ENCODE results near the gene HCFC2.

Gene HCFC2

GRCh38 chr12:104137001-104137901 lies 72.9 kb downstream of the HCFC2 start:
- H3K9me3 ChIP-seq (ENCODE audit: control insufficient read depth, insufficient read depth, low read depth, low read length) = no peaks in the 10 kb centered on the region
- H3K27ac ChIP-seq (ENCODE audit: low read depth, low read length) = peak overlapping the region; percentile 64
- H3K4me1 ChIP-seq (ENCODE audit: control insufficient read depth, insufficient read depth, low read length) = peaks cover 30% of the 10 kb centered on the region
- peak overlapping the region; percentile 93 for H3K4me3 ChIP-seq (ENCODE audit: low read depth, low read length)
- peak overlapping the region; percentile 94 for H3K9ac ChIP-seq (ENCODE audit: low read length)
- no peaks in the 10 kb centered on the region for H3K27me3 ChIP-seq (ENCODE audit: control insufficient read depth, insufficient read depth, low read length)
- H3K36me3 ChIP-seq (ENCODE audit: control insufficient read depth, insufficient read depth, low read length) = peaks cover 28% of the 10 kb centered on the region

DNA sequence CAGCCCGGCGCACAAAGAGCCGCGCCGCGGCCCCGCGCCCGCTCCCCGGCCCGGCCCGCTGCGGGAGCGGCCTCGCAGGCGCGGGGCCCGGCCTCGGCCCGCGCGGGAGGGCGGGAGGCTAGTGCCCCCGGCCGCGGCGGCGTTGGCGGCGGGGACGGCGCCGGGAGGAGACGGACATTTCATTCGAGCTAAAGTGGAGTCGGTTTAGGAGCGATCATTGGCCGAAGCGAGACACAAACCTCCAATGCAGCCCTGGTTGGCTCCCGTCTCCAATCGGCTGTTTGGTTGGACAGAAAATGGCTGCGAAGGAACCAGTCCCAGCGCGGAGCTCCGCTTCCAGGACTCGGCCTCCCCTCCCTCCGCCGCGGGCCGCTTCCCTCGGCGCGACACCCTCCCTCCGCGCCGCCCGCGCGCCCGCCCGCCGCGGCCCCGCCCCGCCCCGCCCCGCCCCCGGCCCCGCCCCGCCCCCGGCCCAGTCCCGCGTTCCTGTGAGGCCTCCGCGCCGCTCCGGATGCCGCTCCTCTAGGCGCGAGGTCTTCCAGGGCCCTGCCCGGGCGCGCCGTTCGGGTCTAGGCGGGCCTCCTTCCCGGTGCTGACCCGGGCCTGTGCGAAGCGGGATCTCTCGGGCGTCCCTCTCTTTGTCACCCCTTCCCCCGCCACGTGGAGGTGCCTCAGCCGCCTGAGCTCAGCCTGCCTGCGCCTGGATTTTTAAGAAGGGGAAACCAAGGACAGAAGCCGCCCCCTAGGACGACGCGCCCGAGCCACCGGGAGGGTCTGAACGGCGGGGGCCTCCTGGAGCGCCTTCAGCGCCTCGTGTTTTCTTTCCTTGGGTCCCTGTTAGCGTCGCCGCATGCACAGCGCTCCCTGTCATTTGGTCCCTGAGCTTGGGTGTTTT lies 73.8 kb downstream of the HCFC2 start, which contains the start of gene NFYB:
TSS of gene NFYB (minus strand) at position 309 of the 895 bp plus-strand sequence. CDS start 2,757 bp downstream, outside the sequence.
- peaks cover 30% of the 10 kb centered on the region for H3K4me1 ChIP-seq (ENCODE audit: control insufficient read depth, insufficient read depth, low read length)
- H3K27me3 ChIP-seq (ENCODE audit: control insufficient read depth, insufficient read depth, low read length) = no peaks in the 10 kb centered on the region
- no peaks in the 10 kb centered on the region for H3K9me3 ChIP-seq (ENCODE audit: control insufficient read depth, insufficient read depth, low read depth, low read length)
- peak within 1 kb of the TSS; percentile 69 for H3K27ac ChIP-seq (ENCODE audit: low read depth, low read length)
- H3K36me3 ChIP-seq (ENCODE audit: control insufficient read depth, insufficient read depth, low read length) = peaks cover 19% of the 10 kb centered on the region
- H3K9ac ChIP-seq (ENCODE audit: low read length) = peak within 1 kb of the TSS; percentile 94
- H3K4me3 ChIP-seq (ENCODE audit: low read depth, low read length) = peak within 1 kb of the TSS; percentile 93

DNA sequence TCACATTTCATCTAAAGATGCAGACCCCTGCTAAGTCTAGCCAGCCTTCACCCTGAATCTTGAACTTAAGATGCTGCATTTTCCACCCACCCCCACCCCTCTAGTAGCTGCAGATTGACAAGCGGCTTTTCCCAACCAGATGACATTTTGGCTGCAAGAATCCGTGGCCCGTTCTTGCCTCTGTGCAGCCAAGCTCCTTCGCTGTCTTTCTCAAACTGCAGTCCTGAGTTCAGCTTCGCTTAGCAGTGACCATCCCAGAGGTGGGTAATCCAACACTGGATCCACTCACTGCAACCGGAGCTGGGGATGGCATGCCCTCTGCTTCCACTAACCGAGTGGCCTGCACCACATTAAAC lies 74.4 kb downstream of the HCFC2 start:
- H3K27ac ChIP-seq (ENCODE audit: low read depth, low read length) = peak overlapping the region; percentile 69; the same call in 1 of the 2 replicates
- peak overlapping the region; percentile 57 for H3K4me3 ChIP-seq (ENCODE audit: low read depth, low read length)
- peak overlapping the region; percentile 82 for H3K9ac ChIP-seq (ENCODE audit: low read length)

GRCh38 chr12:104142543-104142942 lies 78.2 kb downstream of the HCFC2 start:
- H3K9me3 ChIP-seq (ENCODE audit: control insufficient read depth, insufficient read depth, low read depth, low read length) = no peaks in the 10 kb centered on the region
- H3K27ac ChIP-seq (ENCODE audit: low read depth, low read length) = no peak overlapping the region
- peaks cover 9% of the 10 kb centered on the region for H3K4me1 ChIP-seq (ENCODE audit: control insufficient read depth, insufficient read depth, low read length)
- no peaks in the 10 kb centered on the region for H3K36me3 ChIP-seq (ENCODE audit: control insufficient read depth, insufficient read depth, low read length)
- no peaks in the 10 kb centered on the region for H3K27me3 ChIP-seq (ENCODE audit: control insufficient read depth, insufficient read depth, low read length)
- no peak overlapping the region for H3K4me3 ChIP-seq (ENCODE audit: low read depth, low read length)
- no peak overlapping the region for H3K9ac ChIP-seq (ENCODE audit: low read length)

More for the DNA sequence above, 74.4 kb downstream of the HCFC2 start:
- no peaks in the 10 kb centered on the region for H3K27me3 ChIP-seq (ENCODE audit: control insufficient read depth, insufficient read depth, low read length)
- H3K9me3 ChIP-seq (ENCODE audit: control insufficient read depth, insufficient read depth, low read depth, low read length) = no peaks in the 10 kb centered on the region
- H3K4me1 ChIP-seq (ENCODE audit: control insufficient read depth, insufficient read depth, low read length) = peaks cover 30% of the 10 kb centered on the region
- H3K36me3 ChIP-seq (ENCODE audit: control insufficient read depth, insufficient read depth, low read length) = peaks cover 13% of the 10 kb centered on the region

DNA sequence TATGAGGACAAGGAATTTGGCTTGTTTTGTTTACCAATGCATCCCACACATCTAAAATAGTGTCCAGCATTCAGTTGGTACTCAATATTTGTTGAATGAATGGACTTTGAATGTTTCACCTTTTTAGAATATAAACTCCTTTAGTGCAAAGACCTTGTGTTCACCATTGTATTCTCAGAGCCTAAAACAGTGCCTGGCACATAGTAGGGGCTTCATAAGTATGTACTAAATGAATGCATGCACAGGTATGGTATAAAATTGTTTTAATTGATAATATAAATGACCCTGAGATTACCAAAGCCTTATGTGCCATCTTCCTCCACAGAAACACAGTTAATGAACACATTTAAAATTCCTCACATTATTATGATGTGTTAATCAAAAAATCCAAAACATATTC lies 78.7 kb downstream of the HCFC2 start:
- H3K9ac ChIP-seq (ENCODE audit: low read length) = no peak overlapping the region

DNA sequence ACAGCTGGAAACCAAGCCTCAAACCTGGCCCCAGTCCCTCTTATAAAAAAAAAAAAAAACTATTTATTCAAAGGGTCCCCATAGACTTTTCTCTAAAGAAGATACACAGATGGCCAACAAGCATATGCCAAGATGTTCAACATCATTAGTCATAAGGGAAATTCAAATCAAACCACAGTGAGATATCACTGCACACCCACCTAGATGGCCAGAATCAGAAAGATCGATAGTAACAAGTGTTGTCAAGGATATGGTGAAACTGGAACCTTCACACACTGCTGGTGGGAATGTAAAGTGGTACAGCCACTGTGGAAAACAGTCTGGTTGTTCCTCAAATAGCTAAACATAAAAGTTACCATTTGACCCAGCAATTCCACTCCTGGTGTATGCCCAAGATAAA lies 79.6 kb downstream of the HCFC2 start:
- H3K36me3 ChIP-seq (ENCODE audit: control insufficient read depth, insufficient read depth, low read length) = no peaks in the 10 kb centered on the region
- H3K9me3 ChIP-seq (ENCODE audit: control insufficient read depth, insufficient read depth, low read depth, low read length) = no peaks in the 10 kb centered on the region
- H3K9ac ChIP-seq (ENCODE audit: low read length) = no peak overlapping the region
- H3K27ac ChIP-seq (ENCODE audit: low read depth, low read length) = no peak overlapping the region
- no peaks in the 10 kb centered on the region for H3K27me3 ChIP-seq (ENCODE audit: control insufficient read depth, insufficient read depth, low read length)
- no peak overlapping the region for H3K4me3 ChIP-seq (ENCODE audit: low read depth, low read length)
- H3K4me1 ChIP-seq (ENCODE audit: control insufficient read depth, insufficient read depth, low read length) = peaks cover 2% of the 10 kb centered on the region

More for the DNA sequence above, 78.7 kb downstream of the HCFC2 start:
- Histone ChIP-seq H3K27me3 (ENCODE audit: control insufficient read depth, insufficient read depth, low read length) (no peaks in the 10 kb centered on the region), H3K4me1 (ENCODE audit: control insufficient read depth, insufficient read depth, low read length) (peaks cover 9% of the 10 kb centered on the region), H3K27ac (ENCODE audit: low read depth, low read length) (no peak overlapping the region), H3K4me3 (ENCODE audit: low read depth, low read length) (no peak overlapping the region), H3K9me3 (ENCODE audit: control insufficient read depth, insufficient read depth, low read depth, low read length) (no peaks in the 10 kb centered on the region), H3K36me3 (ENCODE audit: control insufficient read depth, insufficient read depth, low read length) (no peaks in the 10 kb centered on the region)

GRCh38 chr12:104147346-104147745 lies 83.0 kb downstream of the HCFC2 start:
- no peak overlapping the region for H3K4me3 ChIP-seq (ENCODE audit: low read depth, low read length)
- no peak overlapping the region for H3K9ac ChIP-seq (ENCODE audit: low read length)
- no peaks in the 10 kb centered on the region for H3K36me3 ChIP-seq (ENCODE audit: control insufficient read depth, insufficient read depth, low read length)
- H3K4me1 ChIP-seq (ENCODE audit: control insufficient read depth, insufficient read depth, low read length) = no peaks in the 10 kb centered on the region
- no peaks in the 10 kb centered on the region for H3K9me3 ChIP-seq (ENCODE audit: control insufficient read depth, insufficient read depth, low read depth, low read length)
- H3K27ac ChIP-seq (ENCODE audit: low read depth, low read length) = no peak overlapping the region
- H3K27me3 ChIP-seq (ENCODE audit: control insufficient read depth, insufficient read depth, low read length) = no peaks in the 10 kb centered on the region

DNA sequence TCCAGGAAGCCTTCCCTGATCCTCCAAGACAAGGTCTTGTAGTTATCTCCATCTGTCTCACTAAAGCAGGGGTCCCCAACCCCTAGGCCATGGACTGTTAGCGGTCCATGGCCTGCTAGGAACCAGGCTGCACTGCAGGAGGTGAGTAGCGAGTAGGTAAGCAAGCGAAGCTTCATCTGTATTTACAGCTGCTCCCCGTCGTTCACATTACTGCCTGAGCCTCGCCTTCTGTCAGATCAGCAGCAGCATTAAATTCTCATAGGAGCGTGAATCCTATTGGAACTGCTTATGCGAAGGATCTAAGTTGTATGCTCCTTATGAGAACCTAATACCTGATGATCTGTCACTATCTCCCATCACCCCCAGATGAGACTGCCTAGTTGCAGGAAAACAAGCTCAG lies 86.1 kb downstream of the HCFC2 start:
- Histone ChIP-seq H3K9ac (ENCODE audit: low read length) (no peak overlapping the region), H3K4me3 (ENCODE audit: low read depth, low read length) (no peak overlapping the region), H3K27ac (ENCODE audit: low read depth, low read length) (no peak overlapping the region), H3K27me3 (ENCODE audit: control insufficient read depth, insufficient read depth, low read length) (no peaks in the 10 kb centered on the region), H3K9me3 (ENCODE audit: control insufficient read depth, insufficient read depth, low read depth, low read length) (no peaks in the 10 kb centered on the region), H3K4me1 (ENCODE audit: control insufficient read depth, insufficient read depth, low read length) (no peaks in the 10 kb centered on the region), H3K36me3 (ENCODE audit: control insufficient read depth, insufficient read depth, low read length) (no peaks in the 10 kb centered on the region)

- H3K4me3 ChIP-seq (ENCODE audit: low read depth, low read length) = no peak overlapping the region
- H3K9me3 ChIP-seq (ENCODE audit: control insufficient read depth, insufficient read depth, low read depth, low read length) = no peaks in the 10 kb centered on the region
- no peaks in the 10 kb centered on the region for H3K36me3 ChIP-seq (ENCODE audit: control insufficient read depth, insufficient read depth, low read length)
- H3K9ac ChIP-seq (ENCODE audit: low read length) = no peak overlapping the region
- no peak overlapping the region for H3K27ac ChIP-seq (ENCODE audit: low read depth, low read length)
- H3K27me3 ChIP-seq (ENCODE audit: control insufficient read depth, insufficient read depth, low read length) = no peaks in the 10 kb centered on the region
- H3K4me1 ChIP-seq (ENCODE audit: control insufficient read depth, insufficient read depth, low read length) = no peaks in the 10 kb centered on the region
These were observed 88.4 kb downstream of the HCFC2 start for GRCh38 chr12:104152685-104153241.

DNA sequence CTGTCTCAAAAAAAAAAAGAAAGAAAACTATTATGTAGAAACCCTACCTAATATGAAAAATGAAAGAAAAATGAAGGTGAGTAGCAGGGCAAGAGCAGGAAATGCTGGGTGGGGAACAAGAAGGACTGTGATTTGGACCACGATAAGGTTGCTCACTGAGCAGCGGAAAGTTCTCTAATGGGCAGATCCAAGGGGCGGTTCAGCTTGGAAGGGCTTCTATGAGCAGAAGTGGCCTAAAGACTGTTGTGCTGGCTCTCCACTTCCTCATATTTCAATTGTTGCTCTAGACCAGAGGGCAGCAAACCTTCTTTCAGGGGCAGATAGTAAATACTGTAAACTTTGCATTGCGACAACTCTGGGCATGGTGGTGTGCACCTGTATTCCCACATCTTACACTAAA lies 90.0 kb downstream of the HCFC2 start:
- H3K4me1 ChIP-seq (ENCODE audit: control insufficient read depth, insufficient read depth, low read length) = no peaks in the 10 kb centered on the region
- no peaks in the 10 kb centered on the region for H3K27me3 ChIP-seq (ENCODE audit: control insufficient read depth, insufficient read depth, low read length)
- no peaks in the 10 kb centered on the region for H3K9me3 ChIP-seq (ENCODE audit: control insufficient read depth, insufficient read depth, low read depth, low read length)
- H3K4me3 ChIP-seq (ENCODE audit: low read depth, low read length) = no peak overlapping the region
- no peak overlapping the region for H3K27ac ChIP-seq (ENCODE audit: low read depth, low read length)
- no peak overlapping the region for H3K9ac ChIP-seq (ENCODE audit: low read length)
- H3K36me3 ChIP-seq (ENCODE audit: control insufficient read depth, insufficient read depth, low read length) = no peaks in the 10 kb centered on the region

All from HUES6 (cell line).